Testis (tissue), 3 donors: ENCODE measurements around the gene NXPH2. TPM values are rescaled to one million over a fixed set of nuclear protein-coding genes. Genes with fewer than 3 reads are reported as not detected.

ENCODE experiments used
- DNase-seq: peaks from one replicate; pipeline ENCODE4 v3.0.0-alpha.2; 2019
- H3K27ac ChIP-seq, 2 donors: fragments of 200-600 bp; sonication (generic); one replicate each; pipeline ENCODE4 v1.5.1; 2019
- H3K27me3 ChIP-seq: fragments of 200-600 bp; sonication (generic); one replicate; pipeline ENCODE4 v1.5.1; 2019
- H3K36me3 ChIP-seq: fragments of 200-600 bp; sonication (generic); one replicate; pipeline ENCODE4 v1.5.1; 2017; ENCODE audit warnings: low read depth; ENCODE audit errors: missing control alignments
- H3K4me1 ChIP-seq: fragments of 200-600 bp; sonication (generic); one replicate; pipeline ENCODE4 v1.5.1; 2019
- H3K4me3 ChIP-seq, 2 donors: fragments of 200-600 bp; sonication (generic); one replicate each; pipeline ENCODE4 v1.5.1; 2017 to 2019
- H3K9me3 ChIP-seq: fragments of 200-600 bp; sonication (generic); one replicate; pipeline ENCODE4 v1.5.1; 2017
- POLR2A ChIP-seq: fragments of 450-650 bp; IDR thresholded peaks from one replicate; pipeline ENCODE4 v1.6.1; 2017; ENCODE audit warnings: antibody characterized with exemption, mild to moderate bottlenecking, moderate library complexity
- WGBS, 2 donors: methylation state at CpG; one replicate each; pipeline ENCODE4 v1.1.5; 2018; 5-methylcytosine and 5-hydroxymethylcytosine counted together
- intact Hi-C: fragments of 100-400 bp; cut with DNase I; formaldehyde crosslinking; loops from one replicate; pipeline ENCODE4 v1.15.1; 2023; ENCODE audit warnings: low total_unique reads
- polyA plus RNA-seq: library from polyadenylated mRNA; stranded (reverse); fragments of 350-450 nt; fragmentation: Illumina TruSeq; extraction: RNeasy Lipid Tissue Mini Kit (QIAGEN cat#74804); gene quantifications from one replicate; pipeline ENCODE4 v1.2.3, GENCODE V29; 2014; ENCODE audit warnings: low read depth, low replicate concordance; ENCODE audit not compliant: insufficient read depth
- total RNA-seq, 2 donors: library from RNA; depleted of rRNA; stranded (reverse); fragments of >200 nt; gene quantifications; one replicate each; pipeline ENCODE4 v1.2.3, GENCODE V29; 2016
- TF ChIP-seq, protein P1 (sequence below), 3 experiments: fragments of 450-650 bp in 2 of 3; fragments of 200-600 bp in 1 of 3; sonication (generic) in 1 of 3; IDR thresholded peaks; one replicate each; pipeline ENCODE4 v1.5.1; 2016 to 2019; ENCODE audit warnings: antibody characterized with exemption in 3 of 3, mild to moderate bottlenecking in 2 of 3, moderate library complexity in 1 of 3

NXPH2 gene
- total and polyA plus RNA-seq, 3 donors from 2014 or later, result 0.63 TPM; not detected in 2

GRCh38 chr2:138640921-138641676 lies 139.1 kb downstream of the NXPH2 start:
- Histone ChIP-seq H3K4me3 (no peak overlapping the region), H3K9me3 (no peaks in the 10 kb centered on the region), H3K27me3 (no peaks in the 10 kb centered on the region), H3K27ac (no peak overlapping the region), H3K36me3 (no peaks in the 10 kb centered on the region), H3K4me1 (no peaks in the 10 kb centered on the region)
- TF ChIP-seq, protein P1, sequence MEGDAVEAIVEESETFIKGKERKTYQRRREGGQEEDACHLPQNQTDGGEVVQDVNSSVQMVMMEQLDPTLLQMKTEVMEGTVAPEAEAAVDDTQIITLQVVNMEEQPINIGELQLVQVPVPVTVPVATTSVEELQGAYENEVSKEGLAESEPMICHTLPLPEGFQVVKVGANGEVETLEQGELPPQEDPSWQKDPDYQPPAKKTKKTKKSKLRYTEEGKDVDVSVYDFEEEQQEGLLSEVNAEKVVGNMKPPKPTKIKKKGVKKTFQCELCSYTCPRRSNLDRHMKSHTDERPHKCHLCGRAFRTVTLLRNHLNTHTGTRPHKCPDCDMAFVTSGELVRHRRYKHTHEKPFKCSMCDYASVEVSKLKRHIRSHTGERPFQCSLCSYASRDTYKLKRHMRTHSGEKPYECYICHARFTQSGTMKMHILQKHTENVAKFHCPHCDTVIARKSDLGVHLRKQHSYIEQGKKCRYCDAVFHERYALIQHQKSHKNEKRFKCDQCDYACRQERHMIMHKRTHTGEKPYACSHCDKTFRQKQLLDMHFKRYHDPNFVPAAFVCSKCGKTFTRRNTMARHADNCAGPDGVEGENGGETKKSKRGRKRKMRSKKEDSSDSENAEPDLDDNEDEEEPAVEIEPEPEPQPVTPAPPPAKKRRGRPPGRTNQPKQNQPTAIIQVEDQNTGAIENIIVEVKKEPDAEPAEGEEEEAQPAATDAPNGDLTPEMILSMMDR (IDR thresholded peaks at IDR 0.05), result no peak
- TF ChIP-seq POLR2A, result no peak
- intact Hi-C loops, result no loop called here
- WGBS, 2 donors, result 74 to 79% methylated on average over 9 of the region's 9 CpGs
- DNase-seq, result no peak

- H3K9me3 ChIP-seq, result no peaks in the 10 kb centered on the region
- intact Hi-C loops, result no loop called here
- H3K36me3 ChIP-seq, result no peaks in the 10 kb centered on the region
- DNase-seq, result no peak
- no peak overlapping the region for H3K27ac ChIP-seq
- H3K27me3 ChIP-seq, result no peaks in the 10 kb centered on the region
- TF ChIP-seq, protein P1 (IDR thresholded peaks at IDR 0.05), result no peak
- no peak for TF ChIP-seq POLR2A
- 76 to 79% methylated on average over 5 of the region's 5 CpGs for WGBS, 2 donors
- H3K4me3 ChIP-seq, result no peak overlapping the region
- H3K4me1 ChIP-seq, result no peaks in the 10 kb centered on the region
Measured at GRCh38 chr2:138637686-138638085, 142.5 kb downstream of the NXPH2 start.

GRCh38 chr2:138637061-138637460 lies 143.1 kb downstream of the NXPH2 start:
- H3K27ac ChIP-seq, result no peak overlapping the region
- no peak for DNase-seq
- no peaks in the 10 kb centered on the region for H3K27me3 ChIP-seq
- no peak for TF ChIP-seq POLR2A
- TF ChIP-seq, protein P1 (IDR thresholded peaks at IDR 0.05), result no peak
- H3K4me3 ChIP-seq, result no peak overlapping the region
- intact Hi-C loops, result no loop called here
- H3K4me1 ChIP-seq, result no peaks in the 10 kb centered on the region
- 77 to 86% methylated on average over 4 of the region's 4 CpGs for whole genome bisulfite sequencing, 2 donors
- H3K36me3 ChIP-seq, result no peaks in the 10 kb centered on the region
- H3K9me3 ChIP-seq, result no peaks in the 10 kb centered on the region

- no peaks in the 10 kb centered on the region for H3K27me3 ChIP-seq
- no peak for TF ChIP-seq POLR2A
- TF ChIP-seq, protein P1 (IDR thresholded peaks at IDR 0.05), result no peak
- H3K4me1 ChIP-seq, result no peaks in the 10 kb centered on the region
- intact Hi-C loops, result no loop called here
- H3K9me3 ChIP-seq, result no peaks in the 10 kb centered on the region
- no peak for DNase-seq
- no peak overlapping the region for H3K27ac ChIP-seq
- 92 to 98% methylated on average over 1 of the region's 1 CpG for WGBS, 2 donors
- no peak overlapping the region for H3K4me3 ChIP-seq
- no peaks in the 10 kb centered on the region for H3K36me3 ChIP-seq
Measured at GRCh38 chr2:138633049-138633448, 147.1 kb downstream of the NXPH2 start.
